H1 (cell line): Measurements from ENCODE around the gene NCF4. TPM values are rescaled to one million over a fixed set of nuclear protein-coding genes. Genes with fewer than 3 reads are reported as not detected.

Experiments
- CTCF ChIA-PET: fragments of 300-600 bp; sonication (Branson Sonifier 250); formaldehyde crosslinking; loops from one replicate; lab custom pipeline; 2021; ENCODE audit not compliant: partially characterized antibody; lab: Charles Lee
- POLR2A ChIA-PET: fragments of 300-600 bp; sonication (Branson Sonifier 250); formaldehyde crosslinking; loops from one replicate; lab custom pipeline; 2021; ENCODE audit warnings: inconsistent platforms; ENCODE audit not compliant: partially characterized antibody; lab: Charles Lee
- DNase-seq, 2 experiments: peaks; one replicate each; pipeline versions ENCODE4 v3.0.0 to v3.0.0-alpha.2; 2010 to 2022; ENCODE audit warnings: low spot score in 2 of 2, low read depth in 1 of 2, mixed read lengths in 1 of 2
- FAIRE-seq: peaks from 2 replicates; lab custom pipeline; 2011; peaks lifted over from hg19 to GRCh38; lab: Jason Lieb, UNC
- H2AFZ ChIP-seq: 2 replicates; pipeline ENCODE4 v1.8.1; 2012; ENCODE audit warnings: low read length, inconsistent platforms
- H2AK5ac ChIP-seq: 2 replicates; pipeline ENCODE4 v1.6.1; 2013; ENCODE audit warnings: low read depth, low read length
- H2BK120ac ChIP-seq: replicated peaks from 2 replicates; pipeline ENCODE3; 2013; ENCODE audit warnings: low read depth, low read length, inconsistent platforms
- H2BK12ac ChIP-seq: 2 replicates; pipeline ENCODE4 v1.6.1; 2013; ENCODE audit warnings: low read depth, low read length
- H2BK15ac ChIP-seq: 2 replicates; pipeline ENCODE4 v1.6.1; 2013; ENCODE audit warnings: low read length
- H2BK20ac ChIP-seq: 2 replicates; pipeline ENCODE4 v1.6.1; 2013; ENCODE audit warnings: low read length
- H2BK5ac ChIP-seq: 2 replicates; pipeline ENCODE4 v1.6.1; 2013; ENCODE audit warnings: low read depth, low read length
- H3K14ac ChIP-seq: 2 replicates; pipeline ENCODE4 v1.6.1; 2013; ENCODE audit warnings: inconsistent platforms; ENCODE audit not compliant: insufficient read length
- H3K18ac ChIP-seq: 2 replicates; pipeline ENCODE4 v1.6.1; 2013; ENCODE audit warnings: low read length; ENCODE audit errors: extremely low read depth
- H3K23ac ChIP-seq: 2 replicates; pipeline ENCODE4 v1.6.1; 2013; ENCODE audit warnings: inconsistent platforms; ENCODE audit not compliant: insufficient read length
- H3K23me2 ChIP-seq: 2 replicates; pipeline ENCODE4 v1.6.1; 2013; ENCODE audit warnings: low read depth, low read length
- H3K27ac ChIP-seq: 2 replicates; pipeline ENCODE4 v1.6.1; 2011; ENCODE audit warnings: low read depth, low read length, inconsistent platforms
- H3K27me3 ChIP-seq, 4 experiments: replicated peaks in 1 of 4; 1 replicate in 1 of 4; 2 replicates in 3 of 4; pipeline versions ENCODE4 v1.6.1 to v1.8.1; 2011 to 2013; ENCODE audit warnings: low read length in 3 of 4, mild to moderate bottlenecking in 3 of 4, inconsistent platforms in 2 of 4, mixed read lengths in 2 of 4, moderate library complexity in 1 of 4; ENCODE audit not compliant: control insufficient read depth in 3 of 4, insufficient read depth in 3 of 4; ENCODE audit errors: extremely low read depth in 1 of 4
- H3K36me3 ChIP-seq, 4 experiments: 2 replicates each; pipeline versions ENCODE4 v1.6.1 to v1.8.1; 2011 to 2013; ENCODE audit warnings: mild to moderate bottlenecking in 4 of 4, low read length in 3 of 4, moderate library complexity in 2 of 4, control low read depth in 1 of 4, inconsistent platforms in 1 of 4; ENCODE audit not compliant: insufficient read depth in 4 of 4, control insufficient read depth in 2 of 4
- H3K4ac ChIP-seq: replicated peaks from 2 replicates; pipeline ENCODE3; 2013; ENCODE audit warnings: low read length, low read depth, mixed read lengths, inconsistent platforms; ENCODE audit not compliant: insufficient read length
- H3K4me1 ChIP-seq, 4 experiments: replicated peaks in 1 of 4; 1 replicate in 1 of 4; 2 replicates in 3 of 4; pipeline versions ENCODE4 v1.6.1 to v1.8.1; 2011 to 2013; ENCODE audit warnings: low read length in 3 of 4, inconsistent platforms in 2 of 4, mixed read lengths in 1 of 4; ENCODE audit not compliant: insufficient read depth in 4 of 4, control insufficient read depth in 3 of 4
- H3K4me2 ChIP-seq, 2 experiments: 2 replicates each; pipeline versions ENCODE4 v1.6.1 to v1.8.1; 2011 to 2013; ENCODE audit warnings: low read depth in 2 of 2, low read length in 2 of 2, control low read depth in 1 of 2, inconsistent platforms in 1 of 2, mild to moderate bottlenecking in 1 of 2; ENCODE audit not compliant: insufficient read depth in 1 of 2
- H3K4me3 ChIP-seq, 4 experiments: fragments of 200-600, 300-600 bp in 1 of 4; sonication (generic), shearing (Covaris generic), sonication (Bioruptor Twin) in 1 of 4; 2 replicates each; pipeline versions ENCODE4 v1.5.1 to v1.8.1; 2011 to 2016; ENCODE audit warnings: low read length in 4 of 4, low read depth in 3 of 4, control low read depth in 2 of 4, inconsistent platforms in 2 of 4, mild to moderate bottlenecking in 2 of 4, mixed read lengths in 1 of 4, moderate library complexity in 1 of 4; ENCODE audit not compliant: insufficient read depth in 2 of 4; ENCODE audit errors: extremely low read depth in 1 of 4
- H3K56ac ChIP-seq: replicated peaks from 2 replicates; pipeline ENCODE3; 2013; ENCODE audit warnings: low read depth, mild to moderate bottlenecking, mixed read lengths, low read length, inconsistent platforms; ENCODE audit not compliant: insufficient read length
- H3K79me1 ChIP-seq: 2 replicates; pipeline ENCODE4 v1.6.1; 2013; ENCODE audit warnings: low read depth, low read length, control low read depth
- H3K79me2 ChIP-seq, 2 experiments: 2 replicates each; pipeline versions ENCODE4 v1.6.1 to v1.8.1; 2012 to 2013; ENCODE audit warnings: low read length in 2 of 2, mild to moderate bottlenecking in 2 of 2, inconsistent platforms in 1 of 2; ENCODE audit not compliant: insufficient read depth in 2 of 2, control insufficient read depth in 1 of 2
- H3K9ac ChIP-seq, 4 experiments: replicated peaks in 1 of 4; 1 replicate in 1 of 4; 2 replicates in 3 of 4; pipeline versions ENCODE4 v1.6.1 to v1.8.1; 2011 to 2013; ENCODE audit warnings: low read depth in 3 of 4, low read length in 3 of 4, control low read depth in 2 of 4, mild to moderate bottlenecking in 2 of 4, moderate library complexity in 2 of 4, inconsistent platforms in 1 of 4; ENCODE audit errors: extremely low read depth in 1 of 4
- H3K9me3 ChIP-seq, 2 experiments: 2 replicates each; pipeline versions ENCODE4 v1.6.1 to v1.8.1; 2012 to 2013; ENCODE audit warnings: mild to moderate bottlenecking in 2 of 2, moderate library complexity in 2 of 2, control low read depth in 1 of 2, inconsistent platforms in 1 of 2, low read depth in 1 of 2, low read length in 1 of 2, mixed read lengths in 1 of 2; ENCODE audit not compliant: insufficient read depth in 2 of 2
- H4K20me1 ChIP-seq, 2 experiments: replicated peaks in 1 of 2; 2 replicates each; pipeline versions ENCODE3 to v1.8.1; 2011 to 2013; ENCODE audit warnings: inconsistent platforms in 2 of 2, low read length in 2 of 2, mild to moderate bottlenecking in 1 of 2; ENCODE audit not compliant: insufficient read depth in 2 of 2, control insufficient read depth in 1 of 2
- H4K5ac ChIP-seq: 2 replicates; pipeline ENCODE4 v1.6.1; 2013; ENCODE audit warnings: low read length, low read depth, mixed read lengths, inconsistent platforms; ENCODE audit not compliant: insufficient read length
- H4K8ac ChIP-seq: 2 replicates; pipeline ENCODE4 v1.8.0; 2013; ENCODE audit warnings: mild to moderate bottlenecking, moderate library complexity, low read length, inconsistent platforms; ENCODE audit not compliant: insufficient read depth; ENCODE audit errors: extremely low read depth
- H4K91ac ChIP-seq: replicated peaks from 2 replicates; pipeline ENCODE3; 2013; ENCODE audit warnings: low read length, mixed read lengths, inconsistent platforms; ENCODE audit not compliant: insufficient read length
- CEBPB ChIP-seq: IDR thresholded peaks from 2 replicates; pipeline ENCODE4 v1.6.1; 2012; ENCODE audit warnings: low read depth, low read length
- JUND ChIP-seq: IDR thresholded peaks from 2 replicates; pipeline ENCODE4 v1.6.1; 2011; ENCODE audit warnings: mild to moderate bottlenecking, improper control_type of control experiment, low read length
- NANOG ChIP-seq: IDR thresholded peaks from 2 replicates; pipeline ENCODE4 v1.6.1; 2011; ENCODE audit warnings: low read length, low read depth, mild to moderate bottlenecking, inconsistent platforms; ENCODE audit not compliant: insufficient read depth, poor library complexity, severe bottlenecking
- SUZ12 ChIP-seq: fragments of 200-600 bp; sonication (generic); IDR thresholded peaks from 2 replicates; pipeline ENCODE4 v1.6.1; 2012; ENCODE audit warnings: mild to moderate bottlenecking, inconsistent platforms, low read length, moderate library complexity, mixed read lengths
- ZNF274 ChIP-seq: IDR thresholded peaks from 2 replicates; pipeline ENCODE4 v1.7.0; 2012; ENCODE audit warnings: low read length, borderline replicate concordance; ENCODE audit errors: extremely low read depth
- WGBS, 2 experiments: shearing (Covaris generic) in 1 of 2; methylation state at CpG; one replicate each; pipeline versions ENCODE4 v1.1.6 to v1.1.7; 2013 to 2015; ENCODE audit warnings: low lambda C conversion rate in 2 of 2, mixed read lengths in 2 of 2, inconsistent platforms in 1 of 2, low coverage in 1 of 2, missing lambda C conversion rate in 1 of 2; ENCODE audit not compliant: insufficient replicate concordance in 2 of 2, insufficient coverage in 1 of 2, insufficient read length in 1 of 2; ENCODE audit errors: extremely low coverage in 1 of 2, missing lambda C conversion rate in 1 of 2; 5-methylcytosine and 5-hydroxymethylcytosine counted together
- polyA plus RNA-seq, 7 experiments: library from polyadenylated mRNA; depleted of rRNA in 3 of 7; stranded (reverse) in 5 of 7; unstranded in 2 of 7; fragments of >200 nt in 5 of 7; fragments of 200-250 nt in 2 of 7; gene quantifications; 1 replicate in 5 of 7; 2 replicates in 1 of 7; 4 replicates in 1 of 7; pipeline versions ENCODE4 v1.2.1 to v1.2.3, GENCODE V29; 2011 to 2013; ENCODE audit warnings: missing spikeins in 2 of 7, mixed read lengths in 2 of 7
- total RNA-seq: library from RNA; stranded (reverse); fragmentation: NEBNext Ultra II Directional; extraction: Animal tissue kit (Norgen Biotek cat#: 25700); gene quantifications from 2 replicates; pipeline ENCODE4 v1.2.1, GENCODE V29; 2021
- TF ChIP-seq, protein P1 (sequence below): IDR thresholded peaks from 2 replicates; pipeline ENCODE4 v1.6.1; 2012; ENCODE audit warnings: inconsistent platforms
- TF ChIP-seq, protein P2 (sequence below), 3 experiments: IDR thresholded peaks; 1 replicate in 2 of 3; 2 replicates in 1 of 3; pipeline versions ENCODE4 v1.5.1 to v1.6.1; 2011; ENCODE audit warnings: low read length in 3 of 3, mild to moderate bottlenecking in 3 of 3, inconsistent platforms in 2 of 3, low read depth in 1 of 3, moderate library complexity in 1 of 3; ENCODE audit not compliant: insufficient read depth in 1 of 3; ENCODE audit errors: control extremely low read depth in 1 of 3

The NCF4 gene
- total and polyA plus RNA-seq, 2 of the 8 experiments (the other 6 are each of a cell fraction or from before 2014, with no cell fraction given): 0.20 TPM; not detected in 1

DNA sequence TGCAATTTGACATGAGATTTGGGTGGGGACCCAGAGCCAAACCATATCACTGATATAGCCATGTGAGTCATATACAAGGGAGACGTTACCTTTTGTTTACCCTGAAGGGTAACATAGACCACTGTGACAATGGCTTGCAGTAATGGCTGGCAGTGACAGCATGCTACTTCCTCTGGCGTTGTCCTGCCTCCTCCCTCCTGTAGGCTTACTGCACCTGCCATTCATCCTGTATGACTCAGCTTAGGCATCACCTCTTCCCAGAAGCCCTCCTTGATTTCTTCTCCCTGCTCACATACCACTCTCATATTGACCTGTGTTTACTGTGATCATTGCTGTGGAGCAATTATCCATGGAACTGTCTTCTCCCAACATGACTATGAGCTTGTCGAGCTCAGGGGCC is 32.0 kb upstream of the NCF4 start:
- WGBS, 2 experiments: 83% methylated on average over 3 of the region's 3 CpGs; no CpG with 5 or more reads in 1 of the 2 experiments
- Histone ChIP-seq H3K14ac (no peak overlapping the region), H3K27ac (no peak overlapping the region), H2BK120ac (no peak overlapping the region), H2BK20ac (no peak overlapping the region), H2BK12ac (no peak overlapping the region; the same call in 1 of the 2 replicates), H3K4ac (no peak overlapping the region), H3K18ac (no peak overlapping the region), H2AFZ (no peak overlapping the region), H3K23ac (no peak overlapping the region), H3K9ac (no peak overlapping the region), H3K27me3 (no peaks in the 10 kb centered on the region; a peak in 1 of 7 replicates), H3K4me1 (no peaks in the 10 kb centered on the region), H3K79me1 (no peaks in the 10 kb centered on the region), H4K20me1 (peaks cover 0 to 6% of the 10 kb centered on the region in 2 experiments), H3K4me2 (no peak overlapping the region), H4K8ac (peak overlapping the region; percentile 57), H2AK5ac (no peak overlapping the region), H3K4me3 (no peak overlapping the region), H3K9me3 (no peaks in the 10 kb centered on the region), H4K91ac (no peak overlapping the region), H2BK5ac (no peak overlapping the region), H2BK15ac (no peak overlapping the region), H3K56ac (no peak overlapping the region), H3K36me3 (no peaks in the 10 kb centered on the region), H4K5ac (no peak overlapping the region), H3K79me2 (no peaks in the 10 kb centered on the region), H3K23me2 (peaks cover 11% of the 10 kb centered on the region; the same call in 1 of the 2 replicates)
- ChIA-PET POLR2A (interaction anchor here (1.8 kb wide), 1 partner anchor 9 kb away, joined by 4 read pairs; no protein-coding TSS in a partner anchor), CTCF (interaction anchor here (0.8 to 4.3 kb wide), 4 partner anchors 12 to 265 kb away, joined by 3 to 17 read pairs (median 4); no protein-coding TSS in a partner anchor)
- FAIRE-seq (no peak), DNase-seq (no peak)
- TF ChIP-seq SUZ12 (no peak), NANOG (no peak), JUND (peak; percentile 74), ZNF274 (no peak), CEBPB (no peak)
- TF ChIP-seq, protein P1, sequence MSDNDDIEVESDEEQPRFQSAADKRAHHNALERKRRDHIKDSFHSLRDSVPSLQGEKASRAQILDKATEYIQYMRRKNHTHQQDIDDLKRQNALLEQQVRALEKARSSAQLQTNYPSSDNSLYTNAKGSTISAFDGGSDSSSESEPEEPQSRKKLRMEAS: 0 out of 2 replicates have a peak, but pooled peaks have one; percentile 17
- TF ChIP-seq, protein P2, sequence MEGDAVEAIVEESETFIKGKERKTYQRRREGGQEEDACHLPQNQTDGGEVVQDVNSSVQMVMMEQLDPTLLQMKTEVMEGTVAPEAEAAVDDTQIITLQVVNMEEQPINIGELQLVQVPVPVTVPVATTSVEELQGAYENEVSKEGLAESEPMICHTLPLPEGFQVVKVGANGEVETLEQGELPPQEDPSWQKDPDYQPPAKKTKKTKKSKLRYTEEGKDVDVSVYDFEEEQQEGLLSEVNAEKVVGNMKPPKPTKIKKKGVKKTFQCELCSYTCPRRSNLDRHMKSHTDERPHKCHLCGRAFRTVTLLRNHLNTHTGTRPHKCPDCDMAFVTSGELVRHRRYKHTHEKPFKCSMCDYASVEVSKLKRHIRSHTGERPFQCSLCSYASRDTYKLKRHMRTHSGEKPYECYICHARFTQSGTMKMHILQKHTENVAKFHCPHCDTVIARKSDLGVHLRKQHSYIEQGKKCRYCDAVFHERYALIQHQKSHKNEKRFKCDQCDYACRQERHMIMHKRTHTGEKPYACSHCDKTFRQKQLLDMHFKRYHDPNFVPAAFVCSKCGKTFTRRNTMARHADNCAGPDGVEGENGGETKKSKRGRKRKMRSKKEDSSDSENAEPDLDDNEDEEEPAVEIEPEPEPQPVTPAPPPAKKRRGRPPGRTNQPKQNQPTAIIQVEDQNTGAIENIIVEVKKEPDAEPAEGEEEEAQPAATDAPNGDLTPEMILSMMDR (IDR thresholded peaks at IDR 0.05; ENCODE audit: control extremely low read depth in 1 of 3, insufficient read depth in 1 of 3, low read depth in 1 of 3, low read length in 3 of 3): no peak
